HUES6 (cell line): ENCODE measurements around the gene ABCA9.

ENCODE experiments used
- H3K27ac ChIP-seq: 2 replicates; pipeline ENCODE4 v1.7.0; 2013; ENCODE audit warnings: low read depth, mild to moderate bottlenecking, low read length, inconsistent platforms
- H3K27me3 ChIP-seq: 2 replicates; pipeline ENCODE4 v1.6.1; 2013; ENCODE audit warnings: low read length; ENCODE audit not compliant: control insufficient read depth, insufficient read depth
- H3K36me3 ChIP-seq: 2 replicates; pipeline ENCODE4 v1.6.1; 2013; ENCODE audit warnings: low read length; ENCODE audit not compliant: control insufficient read depth, insufficient read depth
- H3K4me1 ChIP-seq: 2 replicates; pipeline ENCODE4 v1.6.1; 2013; ENCODE audit warnings: low read length; ENCODE audit not compliant: control insufficient read depth, insufficient read depth
- H3K4me3 ChIP-seq: 2 replicates; pipeline ENCODE4 v1.5.1; 2013; ENCODE audit warnings: low read depth, low read length
- H3K9ac ChIP-seq: one replicate; pipeline ENCODE4 v1.6.1; 2013; ENCODE audit warnings: mild to moderate bottlenecking, low read length
- H3K9me3 ChIP-seq: 2 replicates; pipeline ENCODE4 v1.6.1; 2013; ENCODE audit warnings: low read depth, low read length; ENCODE audit not compliant: control insufficient read depth, insufficient read depth

The ABCA9 gene, protein sequence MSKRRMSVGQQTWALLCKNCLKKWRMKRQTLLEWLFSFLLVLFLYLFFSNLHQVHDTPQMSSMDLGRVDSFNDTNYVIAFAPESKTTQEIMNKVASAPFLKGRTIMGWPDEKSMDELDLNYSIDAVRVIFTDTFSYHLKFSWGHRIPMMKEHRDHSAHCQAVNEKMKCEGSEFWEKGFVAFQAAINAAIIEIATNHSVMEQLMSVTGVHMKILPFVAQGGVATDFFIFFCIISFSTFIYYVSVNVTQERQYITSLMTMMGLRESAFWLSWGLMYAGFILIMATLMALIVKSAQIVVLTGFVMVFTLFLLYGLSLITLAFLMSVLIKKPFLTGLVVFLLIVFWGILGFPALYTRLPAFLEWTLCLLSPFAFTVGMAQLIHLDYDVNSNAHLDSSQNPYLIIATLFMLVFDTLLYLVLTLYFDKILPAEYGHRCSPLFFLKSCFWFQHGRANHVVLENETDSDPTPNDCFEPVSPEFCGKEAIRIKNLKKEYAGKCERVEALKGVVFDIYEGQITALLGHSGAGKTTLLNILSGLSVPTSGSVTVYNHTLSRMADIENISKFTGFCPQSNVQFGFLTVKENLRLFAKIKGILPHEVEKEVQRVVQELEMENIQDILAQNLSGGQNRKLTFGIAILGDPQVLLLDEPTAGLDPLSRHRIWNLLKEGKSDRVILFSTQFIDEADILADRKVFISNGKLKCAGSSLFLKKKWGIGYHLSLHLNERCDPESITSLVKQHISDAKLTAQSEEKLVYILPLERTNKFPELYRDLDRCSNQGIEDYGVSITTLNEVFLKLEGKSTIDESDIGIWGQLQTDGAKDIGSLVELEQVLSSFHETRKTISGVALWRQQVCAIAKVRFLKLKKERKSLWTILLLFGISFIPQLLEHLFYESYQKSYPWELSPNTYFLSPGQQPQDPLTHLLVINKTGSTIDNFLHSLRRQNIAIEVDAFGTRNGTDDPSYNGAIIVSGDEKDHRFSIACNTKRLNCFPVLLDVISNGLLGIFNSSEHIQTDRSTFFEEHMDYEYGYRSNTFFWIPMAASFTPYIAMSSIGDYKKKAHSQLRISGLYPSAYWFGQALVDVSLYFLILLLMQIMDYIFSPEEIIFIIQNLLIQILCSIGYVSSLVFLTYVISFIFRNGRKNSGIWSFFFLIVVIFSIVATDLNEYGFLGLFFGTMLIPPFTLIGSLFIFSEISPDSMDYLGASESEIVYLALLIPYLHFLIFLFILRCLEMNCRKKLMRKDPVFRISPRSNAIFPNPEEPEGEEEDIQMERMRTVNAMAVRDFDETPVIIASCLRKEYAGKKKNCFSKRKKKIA (N-terminal part only)

DNA sequence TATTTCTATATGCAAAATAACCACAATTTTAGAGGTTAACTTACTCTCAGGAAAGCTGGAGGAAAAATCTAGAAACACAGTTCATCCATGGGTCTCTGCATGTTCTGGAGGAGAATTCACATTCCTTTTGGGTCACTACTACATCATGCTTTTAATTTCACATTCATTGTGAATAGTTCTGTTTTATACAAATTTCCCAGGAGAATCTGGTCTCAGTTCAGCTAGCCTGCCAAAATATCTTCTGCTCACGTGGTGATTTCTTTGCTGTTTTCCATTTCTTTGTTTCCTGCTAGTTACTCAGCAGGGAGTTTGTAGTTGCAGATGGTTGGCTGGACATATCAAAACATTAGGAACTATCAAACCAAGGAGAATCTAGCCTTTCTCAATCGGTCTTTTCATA lies at the start of gene ABCA9:
TSS of gene ABCA9 (minus strand) at position 106 of the 400 bp plus-strand sequence. CDS start 9,801 bp downstream, outside the sequence.
- Histone ChIP-seq H3K36me3 (no peaks in the 10 kb centered on the region), H3K4me3 (no peak within 1 kb of the TSS), H3K27me3 (no peaks in the 10 kb centered on the region), H3K9me3 (no peaks in the 10 kb centered on the region), H3K9ac (no peak within 1 kb of the TSS), H3K27ac (no peak within 1 kb of the TSS), H3K4me1 (no peaks in the 10 kb centered on the region)

DNA sequence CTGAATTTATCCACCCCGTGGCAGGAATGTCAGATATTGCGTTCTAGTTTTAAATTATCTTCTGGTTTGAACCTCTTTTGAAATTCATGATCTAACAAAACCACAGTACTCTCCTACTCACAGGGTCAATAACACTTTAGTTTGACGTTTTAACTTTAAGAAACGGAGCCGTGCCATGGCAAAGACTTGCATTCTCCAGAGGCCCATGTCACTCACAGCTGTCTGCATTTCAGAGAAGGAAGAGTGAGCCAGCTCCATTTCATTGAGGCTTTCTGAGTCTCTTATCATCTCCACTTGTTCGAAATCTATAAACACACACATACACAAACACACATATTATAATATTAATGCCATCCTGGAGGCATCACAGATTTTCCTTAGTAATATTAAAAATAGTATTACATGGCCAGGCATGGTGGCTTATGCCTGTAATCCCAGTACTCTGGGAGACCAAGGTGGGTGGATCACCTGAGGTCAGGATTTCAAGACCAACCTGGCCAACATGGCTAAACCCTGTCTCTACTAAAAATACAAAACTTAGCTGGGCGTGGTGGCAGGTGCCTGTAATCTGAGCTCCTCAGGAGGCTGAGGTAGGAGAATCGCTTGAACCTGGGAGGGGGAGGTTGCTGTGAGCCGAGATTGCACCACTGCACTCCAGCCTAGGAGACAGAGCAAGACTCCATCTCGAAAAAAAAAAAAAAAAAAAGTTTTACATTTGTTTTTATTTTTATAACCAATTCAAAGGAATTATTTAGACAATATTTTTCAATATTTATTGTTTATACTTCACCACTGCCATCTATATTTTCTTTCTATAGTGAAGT lies 45.4 kb upstream of the ABCA9 start:
- H3K9ac ChIP-seq, result no peak overlapping the region
- H3K9me3 ChIP-seq, result no peaks in the 10 kb centered on the region
- H3K27ac ChIP-seq, result no peak overlapping the region
- no peaks in the 10 kb centered on the region for H3K36me3 ChIP-seq
- H3K27me3 ChIP-seq, result no peaks in the 10 kb centered on the region
- H3K4me3 ChIP-seq, result no peak overlapping the region
- no peaks in the 10 kb centered on the region for H3K4me1 ChIP-seq

DNA sequence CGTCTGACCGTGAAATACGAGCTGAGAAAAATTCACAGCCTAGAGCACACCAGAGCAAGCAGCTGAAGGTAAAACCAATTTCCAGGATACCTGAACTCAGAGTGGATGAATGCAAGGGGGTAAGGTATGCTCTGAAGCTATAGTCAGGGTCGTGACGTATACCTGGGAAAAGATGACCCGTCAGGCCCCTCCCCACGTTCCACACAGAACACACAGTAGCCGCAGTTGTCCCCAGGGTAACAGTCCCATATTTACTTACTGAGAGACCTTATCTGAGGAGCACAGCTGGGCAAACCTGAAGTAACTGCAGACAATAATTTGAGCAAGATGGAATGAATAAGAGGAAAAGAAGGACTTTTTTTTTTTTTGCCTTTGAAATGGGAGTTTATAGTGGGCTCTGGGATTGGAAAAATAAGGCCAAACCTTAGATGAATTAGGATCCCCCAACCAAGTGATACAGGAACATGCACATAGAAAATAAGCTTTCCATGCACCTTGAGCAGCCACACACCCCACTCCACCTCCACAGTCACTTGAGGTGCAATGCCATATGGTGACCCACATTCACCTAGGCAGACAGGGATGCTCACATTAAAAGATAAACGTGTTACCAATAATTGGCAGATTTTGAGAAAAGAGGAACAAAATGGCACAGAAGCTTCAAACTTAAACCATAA lies 43.0 kb upstream of the ABCA9 start:
- Histone ChIP-seq H3K27ac (no peak overlapping the region), H3K4me3 (no peak overlapping the region), H3K4me1 (no peaks in the 10 kb centered on the region), H3K9me3 (no peaks in the 10 kb centered on the region), H3K27me3 (no peaks in the 10 kb centered on the region), H3K36me3 (no peaks in the 10 kb centered on the region), H3K9ac (no peak overlapping the region)

DNA sequence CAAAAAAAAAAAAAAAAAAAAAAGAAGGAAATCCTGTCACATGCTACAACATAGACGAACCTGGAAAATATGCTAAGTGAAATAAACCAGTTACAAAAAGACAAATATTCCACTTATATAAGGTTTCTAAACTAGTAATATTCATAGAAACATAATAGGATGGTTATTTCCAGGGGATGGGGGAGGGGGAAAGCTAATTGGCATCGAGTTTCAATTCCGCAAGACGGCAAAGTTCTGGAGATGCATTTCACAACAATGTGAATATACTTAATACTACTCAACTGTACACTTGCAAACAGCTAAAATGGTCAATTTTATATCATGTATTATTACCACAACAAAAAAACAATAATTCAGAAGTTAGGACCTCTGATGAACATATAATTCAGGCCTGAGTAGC lies 37.9 kb upstream of the ABCA9 start:
- Histone ChIP-seq H3K27me3 (no peaks in the 10 kb centered on the region), H3K27ac (no peak overlapping the region), H3K9ac (no peak overlapping the region), H3K4me1 (no peaks in the 10 kb centered on the region; the same call in 1 of the 2 replicates), H3K4me3 (no peak overlapping the region), H3K36me3 (no peaks in the 10 kb centered on the region), H3K9me3 (no peaks in the 10 kb centered on the region)

DNA sequence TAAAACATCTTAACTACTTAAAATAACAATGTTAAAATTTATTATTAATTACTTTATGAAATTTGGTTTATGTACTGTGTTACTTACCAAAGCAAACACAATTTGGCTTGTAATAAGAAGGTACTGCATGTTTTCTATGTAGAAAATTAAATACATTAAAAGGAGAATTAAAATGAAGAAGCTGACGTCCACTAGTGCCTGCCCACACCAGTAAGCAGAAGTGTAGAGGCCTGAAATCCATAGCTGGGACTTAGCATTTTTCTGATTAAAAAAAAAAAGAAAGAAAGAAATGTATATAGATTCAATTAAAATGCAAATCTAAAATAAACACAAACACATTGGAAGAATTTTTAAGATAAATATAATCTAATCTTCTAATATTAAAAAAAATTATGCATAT lies 35.8 kb upstream of the ABCA9 start:
- Histone ChIP-seq H3K4me1 (no peaks in the 10 kb centered on the region; the same call in 1 of the 2 replicates), H3K9ac (no peak overlapping the region)

DNA sequence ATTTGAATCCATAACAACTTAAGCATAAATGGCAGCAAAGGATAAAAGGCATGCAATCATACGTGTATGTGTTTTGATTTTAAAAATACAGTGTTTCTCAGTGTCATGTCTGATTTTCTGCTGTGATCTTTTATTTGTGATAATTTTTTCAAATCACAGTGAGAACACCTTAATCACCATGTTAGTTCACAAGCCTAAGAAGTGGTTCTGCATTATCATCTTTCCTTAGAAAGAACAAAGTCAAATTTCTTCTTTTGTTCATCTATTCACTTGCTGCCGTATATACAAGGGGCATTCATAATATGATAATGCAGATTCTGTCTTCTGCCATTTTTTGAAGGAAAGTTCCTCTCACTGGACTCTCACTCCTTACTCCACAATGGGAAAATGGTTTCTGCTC lies 33.3 kb upstream of the ABCA9 start:
- Histone ChIP-seq H3K9ac (no peak overlapping the region), H3K27me3 (no peaks in the 10 kb centered on the region), H3K4me3 (no peak overlapping the region), H3K36me3 (no peaks in the 10 kb centered on the region), H3K27ac (no peak overlapping the region), H3K9me3 (no peaks in the 10 kb centered on the region), H3K4me1 (no peaks in the 10 kb centered on the region; the same call in 1 of the 2 replicates)

More for the DNA sequence above, 35.8 kb upstream of the ABCA9 start:
- Histone ChIP-seq H3K36me3 (no peaks in the 10 kb centered on the region), H3K9me3 (no peaks in the 10 kb centered on the region), H3K4me3 (no peak overlapping the region), H3K27ac (no peak overlapping the region), H3K27me3 (no peaks in the 10 kb centered on the region)

DNA sequence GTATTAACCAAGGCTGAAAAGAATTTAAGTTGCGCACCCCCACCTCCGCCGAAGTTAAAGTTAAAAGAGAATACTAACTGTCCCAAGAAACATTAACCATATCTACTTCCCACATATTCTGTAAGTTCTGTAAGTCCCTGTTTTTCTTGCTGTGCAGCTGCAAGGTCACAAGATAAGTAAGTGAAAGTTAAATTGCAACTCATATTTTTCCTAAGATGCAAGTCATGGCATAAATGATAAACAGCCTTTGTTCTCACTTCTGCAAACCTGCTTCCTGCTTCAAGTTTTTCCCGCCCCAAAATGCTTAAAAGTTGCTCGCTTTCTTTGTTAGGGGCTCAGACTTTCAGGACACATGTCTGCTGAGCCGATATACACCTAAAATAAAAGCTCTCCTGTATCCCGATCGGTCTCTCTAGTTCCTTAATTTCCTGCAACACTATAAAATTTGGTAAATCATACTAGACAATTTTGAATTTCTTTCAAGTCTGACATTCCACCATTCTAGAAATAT lies 32.6 kb upstream of the ABCA9 start:
- Histone ChIP-seq H3K27me3 (no peaks in the 10 kb centered on the region), H3K4me3 (no peak overlapping the region), H3K9ac (no peak overlapping the region), H3K36me3 (no peaks in the 10 kb centered on the region), H3K27ac (no peak overlapping the region), H3K9me3 (no peaks in the 10 kb centered on the region), H3K4me1 (no peaks in the 10 kb centered on the region; the same call in 1 of the 2 replicates)

DNA sequence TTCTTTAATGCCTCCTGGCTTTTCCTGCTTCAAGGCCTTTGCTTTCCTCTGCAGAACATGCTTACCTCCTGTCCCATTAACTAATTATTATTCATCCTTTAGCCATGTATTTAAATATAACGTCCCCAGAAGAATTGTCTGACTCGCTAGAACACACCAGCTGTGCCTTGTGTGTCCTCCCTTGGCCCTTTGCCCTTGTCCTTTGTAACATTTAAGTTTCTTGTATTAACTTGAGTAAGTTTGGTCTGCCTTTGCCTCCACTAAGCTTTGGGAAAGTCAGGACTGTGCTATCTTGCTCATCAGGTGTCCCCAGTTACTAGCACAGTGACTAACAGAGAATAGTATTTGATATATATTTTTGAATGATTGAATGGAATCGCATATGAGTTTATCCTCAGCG lies 29.6 kb upstream of the ABCA9 start:
- Histone ChIP-seq H3K4me1 (no peaks in the 10 kb centered on the region), H3K36me3 (no peaks in the 10 kb centered on the region), H3K4me3 (no peak overlapping the region), H3K9ac (no peak overlapping the region), H3K9me3 (no peaks in the 10 kb centered on the region), H3K27me3 (no peaks in the 10 kb centered on the region), H3K27ac (no peak overlapping the region)

DNA sequence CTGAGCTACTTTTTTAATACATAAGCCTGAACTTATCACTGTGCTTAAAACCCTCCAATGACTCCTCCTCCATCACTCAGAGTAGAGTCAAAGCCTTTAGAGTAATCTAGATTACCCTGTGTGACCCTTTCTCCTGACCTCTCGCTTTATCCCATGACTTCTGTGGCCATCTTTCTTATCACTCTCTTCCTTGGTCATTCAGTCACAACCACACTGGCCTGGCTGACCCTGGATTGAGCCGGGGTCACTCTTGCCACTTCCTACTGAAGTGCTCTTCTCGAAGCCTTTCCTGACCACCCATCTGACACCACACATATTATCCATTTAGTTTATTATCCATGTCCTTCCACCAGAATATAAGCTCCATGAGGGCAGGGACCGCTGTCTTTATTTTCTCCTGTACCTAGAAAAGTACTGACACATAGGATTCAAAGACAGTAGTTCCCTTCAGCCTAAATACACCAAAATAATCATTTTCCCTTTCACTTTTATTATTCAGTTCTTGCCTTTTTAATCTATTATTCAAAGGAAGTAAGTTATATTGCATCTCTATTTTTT lies 28.0 kb upstream of the ABCA9 start:
- H3K36me3 ChIP-seq, result no peaks in the 10 kb centered on the region
- no peaks in the 10 kb centered on the region for H3K4me1 ChIP-seq
- H3K27me3 ChIP-seq, result no peaks in the 10 kb centered on the region
- no peak overlapping the region for H3K9ac ChIP-seq
- H3K9me3 ChIP-seq, result no peaks in the 10 kb centered on the region
- no peak overlapping the region for H3K4me3 ChIP-seq
- no peak overlapping the region for H3K27ac ChIP-seq
